HEK293T (cell line): ENCODE data around the gene HHIPL1.
"Not testable (repeated sequence)": the region's sequence is repeated elsewhere in the genome, so short reads cannot be mapped to it uniquely, and the experiment has no call there.

Experiments
- CTCF ChIA-PET: fragments of 350-600 bp; formaldehyde crosslinking; extraction: SDS; loops from one replicate; lab custom pipeline; 2021; ENCODE audit warnings: antibody characterized with exemption, inconsistent platforms; lab: Yijun Ruan, JAX
- POLR2A ChIA-PET: fragments of 350-600 bp; formaldehyde crosslinking; extraction: SDS; loops from one replicate; lab custom pipeline; 2020; ENCODE audit warnings: antibody characterized with exemption, inconsistent platforms; lab: Yijun Ruan, JAX
- DNase-seq: peaks from one replicate; pipeline ENCODE4 v3.0.0; 2012; ENCODE audit warnings: mixed read lengths; ENCODE audit errors: extremely low spot score
- ARNT ChIP-seq: fragments of 450-650 bp; IDR thresholded peaks from 2 replicates; pipeline ENCODE4 v1.6.1; 2017; ENCODE audit warnings: mild to moderate bottlenecking
- BHLHE40 ChIP-seq: fragments of 450-650 bp; IDR thresholded peaks from 2 replicates; pipeline ENCODE4 v1.6.1; 2016; ENCODE audit warnings: mild to moderate bottlenecking, moderate library complexity, borderline replicate concordance
- CTBP1 ChIP-seq: fragments of 450-650 bp; IDR thresholded peaks from 2 replicates; pipeline ENCODE4 v1.6.1; 2016; ENCODE audit warnings: borderline replicate concordance
- ELF4 ChIP-seq: fragments of 450-650 bp; IDR thresholded peaks from 2 replicates; pipeline ENCODE4 v1.6.1; 2017; ENCODE audit warnings: antibody characterized with exemption
- FOXA1 ChIP-seq: fragments of 450-650 bp; IDR thresholded peaks from 2 replicates; pipeline ENCODE4 v1.6.1; 2016; ENCODE audit warnings: mild to moderate bottlenecking
- FOXK2 ChIP-seq: fragments of 450-650 bp; IDR thresholded peaks from 2 replicates; pipeline ENCODE4 v1.6.1; 2016; ENCODE audit warnings: mild to moderate bottlenecking
- FOXM1 ChIP-seq: fragments of 450-650 bp; IDR thresholded peaks from 2 replicates; pipeline ENCODE4 v1.6.1; 2017; ENCODE audit warnings: mild to moderate bottlenecking, borderline replicate concordance
- HDGF ChIP-seq: fragments of 450-650 bp; IDR thresholded peaks from 2 replicates; pipeline ENCODE4 v1.6.1; 2017; ENCODE audit warnings: antibody characterized with exemption, borderline replicate concordance
- L3MBTL2 ChIP-seq: fragments of 450-650 bp; conservative IDR thresholded peaks from 2 replicates; pipeline ENCODE4 v1.6.1; 2016; ENCODE audit warnings: mild to moderate bottlenecking
- LEF1 ChIP-seq: fragments of 450-650 bp; IDR thresholded peaks from 2 replicates; pipeline ENCODE4 v1.6.1; 2017; ENCODE audit warnings: mild to moderate bottlenecking, borderline replicate concordance
- NFRKB ChIP-seq: fragments of 450-650 bp; IDR thresholded peaks from 2 replicates; pipeline ENCODE4 v1.6.1; 2016; ENCODE audit warnings: mild to moderate bottlenecking, moderate library complexity
- SP1 ChIP-seq: fragments of 450-650 bp; IDR thresholded peaks from 2 replicates; pipeline ENCODE4 v1.6.1; 2017
- SUZ12 ChIP-seq: fragments of 450-650 bp; IDR thresholded peaks from 2 replicates; pipeline ENCODE4 v1.6.1; 2016; ENCODE audit warnings: mild to moderate bottlenecking
- TARDBP ChIP-seq: fragments of 450-650 bp; IDR thresholded peaks from 2 replicates; pipeline ENCODE4 v1.6.1; 2016
- ZNF384 ChIP-seq: fragments of 450-650 bp; IDR thresholded peaks from 2 replicates; pipeline ENCODE4 v1.6.1; 2016
- TF ChIP-seq, protein P1 (sequence below): fragments of 450-650 bp; IDR thresholded peaks from 2 replicates; pipeline ENCODE4 v1.6.1; 2016

Gene HHIPL1

DNA sequence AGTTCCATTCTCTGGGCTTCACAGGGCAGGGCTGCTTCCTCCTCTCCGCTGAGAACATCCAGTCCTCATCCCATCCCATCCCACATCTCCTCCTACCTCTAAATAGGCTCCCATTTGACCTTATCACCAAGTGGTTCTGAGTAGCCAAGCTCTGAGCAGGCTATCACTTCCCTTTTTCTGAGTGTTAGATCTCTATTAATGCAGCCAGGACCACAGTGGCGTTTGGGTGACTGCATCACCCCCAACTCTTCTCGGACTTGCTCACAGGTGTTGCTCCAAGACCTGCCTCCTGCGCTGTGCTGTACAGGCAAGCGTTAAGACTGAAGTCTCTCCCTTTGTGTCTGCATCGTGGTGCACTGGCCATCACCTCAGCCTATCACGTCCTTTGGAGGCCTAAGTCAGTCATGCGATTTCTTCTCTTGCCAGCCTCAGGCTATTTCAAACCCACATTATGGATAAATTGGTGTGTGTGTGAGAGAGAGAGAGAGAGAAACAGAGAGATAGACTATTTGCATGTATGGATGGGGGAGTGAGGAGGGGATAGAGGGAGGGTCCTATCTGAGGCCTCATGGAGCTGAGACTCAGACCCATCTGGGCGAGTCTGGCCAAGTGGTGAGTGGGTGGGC is 12.4 kb upstream of the HHIPL1 start:
- ChIA-PET CTCF (no interaction called here), POLR2A (no interaction called here)
- no peak for TF ChIP-seq FOXK2
- TF ChIP-seq FOXM1 = no peak
- TF ChIP-seq L3MBTL2 = no peak
- TF ChIP-seq HDGF = no peak
- TF ChIP-seq SP1 = no peak
- TF ChIP-seq ELF4 = no peak
- TF ChIP-seq SUZ12 = no peak
- no peak for TF ChIP-seq BHLHE40
- TF ChIP-seq, protein P1, sequence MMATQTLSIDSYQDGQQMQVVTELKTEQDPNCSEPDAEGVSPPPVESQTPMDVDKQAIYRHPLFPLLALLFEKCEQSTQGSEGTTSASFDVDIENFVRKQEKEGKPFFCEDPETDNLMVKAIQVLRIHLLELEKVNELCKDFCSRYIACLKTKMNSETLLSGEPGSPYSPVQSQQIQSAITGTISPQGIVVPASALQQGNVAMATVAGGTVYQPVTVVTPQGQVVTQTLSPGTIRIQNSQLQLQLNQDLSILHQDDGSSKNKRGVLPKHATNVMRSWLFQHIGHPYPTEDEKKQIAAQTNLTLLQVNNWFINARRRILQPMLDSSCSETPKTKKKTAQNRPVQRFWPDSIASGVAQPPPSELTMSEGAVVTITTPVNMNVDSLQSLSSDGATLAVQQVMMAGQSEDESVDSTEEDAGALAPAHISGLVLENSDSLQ = no peak
- no peak for TF ChIP-seq CTBP1
- no peak for TF ChIP-seq NFRKB
- TF ChIP-seq FOXA1 = no peak
- no peak for TF ChIP-seq ZNF384
- TF ChIP-seq ARNT = no peak
- TF ChIP-seq TARDBP = no peak
- TF ChIP-seq LEF1 = no peak
- no peak for DNase-seq

DNA sequence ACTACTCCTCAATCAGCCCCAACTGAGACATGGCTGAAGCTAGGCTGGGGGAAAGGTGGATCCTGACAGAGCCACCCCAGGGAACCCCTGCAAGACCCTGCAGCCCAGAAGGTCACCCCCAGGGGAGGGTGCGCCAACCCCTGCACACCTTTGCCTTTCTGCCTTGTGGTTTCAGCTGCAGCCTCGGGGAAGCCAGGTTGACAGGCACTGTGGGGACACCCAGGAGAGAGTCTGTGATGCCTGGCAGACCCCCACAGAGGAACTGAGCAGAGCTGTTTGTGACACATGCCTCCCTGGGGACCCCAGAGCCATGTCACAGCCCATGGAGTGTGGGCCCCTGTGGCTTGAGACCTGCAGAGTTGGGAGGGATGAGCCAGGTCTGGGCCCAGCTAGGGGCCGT is 11.8 kb upstream of the HHIPL1 start:
- ChIA-PET CTCF (interaction anchor here (1.2 kb wide), 1 partner anchor 109 kb away, joined by 3 read pairs; no protein-coding TSS in a partner anchor), POLR2A (no interaction called here)
- TF ChIP-seq ELF4 (no peak), TARDBP (no peak), FOXA1 (no peak), BHLHE40 (no peak), FOXM1 (no peak), FOXK2 (no peak), ZNF384 (no peak)
- DNase-seq = no peak

DNA sequence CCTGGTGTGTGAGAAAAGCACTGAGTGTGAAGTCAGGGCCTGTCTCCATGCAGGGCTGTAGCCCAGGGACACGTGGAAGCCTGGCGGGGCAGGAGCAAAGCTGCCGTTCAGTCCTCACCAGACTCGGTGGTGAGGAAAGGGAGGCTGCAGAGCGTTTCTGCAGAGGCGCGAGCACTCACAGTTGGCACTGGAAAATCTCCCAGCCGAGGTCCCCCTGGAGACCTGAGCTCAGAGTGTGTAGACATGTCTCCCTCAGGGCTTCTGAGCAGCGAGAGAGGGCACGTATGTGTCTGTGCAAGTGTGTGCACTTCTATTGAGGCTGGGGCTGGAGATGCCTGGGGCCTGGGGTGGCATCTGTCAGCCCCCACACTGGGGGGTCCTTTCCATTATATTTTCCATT is 11.0 kb upstream of the HHIPL1 start:
- ChIA-PET POLR2A (no interaction called here), CTCF (interaction anchor here (1.2 kb wide), 1 partner anchor 109 kb away, joined by 3 read pairs; no protein-coding TSS in a partner anchor)
- TF ChIP-seq CTBP1 = no peak
- no peak for TF ChIP-seq TARDBP
- TF ChIP-seq L3MBTL2 = no peak
- TF ChIP-seq ARNT = no peak
- TF ChIP-seq LEF1 = no peak
- no peak for TF ChIP-seq SUZ12
- DNase-seq = no peak

DNA sequence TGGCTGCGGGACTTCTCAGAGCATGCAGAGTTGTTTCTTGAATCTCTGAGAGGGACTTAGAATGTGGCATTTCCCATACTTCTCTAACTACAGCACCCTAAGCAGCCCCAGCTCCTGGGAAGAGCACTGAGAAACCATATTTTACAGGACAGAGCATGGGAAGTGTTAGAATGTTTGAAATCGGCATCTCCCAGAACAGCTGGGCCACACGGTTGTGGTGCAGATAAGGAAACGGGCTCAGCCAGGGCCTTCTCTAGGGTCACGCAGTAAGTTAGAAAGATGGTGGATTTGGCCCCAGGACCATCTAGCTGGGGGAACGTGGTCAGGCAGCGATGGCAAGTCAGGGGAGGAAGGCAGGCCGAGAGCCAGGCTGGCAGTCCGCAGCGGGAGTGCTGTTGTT is 10.5 kb upstream of the HHIPL1 start:
- ChIA-PET CTCF (no interaction called here), POLR2A (no interaction called here)
- TF ChIP-seq FOXM1 (no peak), ARNT (no peak), FOXK2 (no peak), BHLHE40 (no peak), SUZ12 (no peak), FOXA1 (no peak), L3MBTL2 (no peak), HDGF (no peak), ELF4 (no peak), TARDBP (no peak)
- DNase-seq = no peak

DNA sequence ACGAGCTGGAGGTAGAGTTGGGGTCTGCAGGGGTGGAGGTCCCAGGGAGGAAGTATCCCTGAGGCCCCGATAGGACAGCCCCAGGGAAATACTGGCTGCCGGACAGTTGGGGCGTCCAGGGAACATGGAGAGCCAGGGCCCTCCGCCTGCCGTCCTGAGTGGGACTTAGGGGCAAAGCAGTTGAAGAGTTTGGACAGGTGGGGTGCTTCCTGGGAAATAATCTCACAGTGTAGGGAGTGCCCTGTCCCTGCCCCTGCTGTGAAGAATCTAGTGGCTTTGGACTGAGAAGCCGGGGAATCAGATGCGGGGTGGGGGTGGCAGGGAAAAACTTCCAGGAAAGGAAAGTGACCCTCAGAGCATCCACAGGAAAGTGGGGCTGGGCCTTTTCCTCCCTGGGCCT is 9.8 kb upstream of the HHIPL1 start:
- no peak for TF ChIP-seq TARDBP
- no peak for TF ChIP-seq HDGF
- TF ChIP-seq, protein P1 = no peak
- no peak for TF ChIP-seq CTBP1
- TF ChIP-seq LEF1 = no peak
- TF ChIP-seq NFRKB = no peak
- no peak for TF ChIP-seq ZNF384
- ChIA-PET POLR2A (no interaction called here), CTCF (no interaction called here)
- no peak for DNase-seq

DNA sequence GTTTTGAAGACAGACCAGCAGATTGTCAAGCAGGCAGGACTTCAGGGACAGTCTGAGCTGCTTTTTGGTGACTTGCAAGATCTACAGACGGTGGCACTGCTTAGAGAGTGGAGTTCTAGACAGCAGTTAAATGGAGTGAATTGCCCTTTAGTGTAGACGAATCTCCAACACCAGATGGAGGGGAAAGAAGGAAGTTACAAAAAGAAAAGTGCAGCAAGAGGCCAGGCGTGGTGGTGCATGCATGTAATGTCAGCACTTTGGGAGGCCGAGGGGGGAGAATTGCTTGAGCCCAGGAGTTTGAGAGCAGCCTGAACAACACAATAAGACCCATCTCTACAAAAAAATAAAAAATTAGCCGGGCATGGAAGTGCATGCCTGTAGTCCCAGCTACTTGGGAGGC is 8.4 kb upstream of the HHIPL1 start:
- ChIA-PET POLR2A (no interaction called here), CTCF (no interaction called here)
- TF ChIP-seq NFRKB (no peak), LEF1 (no peak), FOXA1 (no peak), TARDBP (no peak), HDGF (no peak)
- TF ChIP-seq, protein P1 = no peak
- no peak for DNase-seq

DNA sequence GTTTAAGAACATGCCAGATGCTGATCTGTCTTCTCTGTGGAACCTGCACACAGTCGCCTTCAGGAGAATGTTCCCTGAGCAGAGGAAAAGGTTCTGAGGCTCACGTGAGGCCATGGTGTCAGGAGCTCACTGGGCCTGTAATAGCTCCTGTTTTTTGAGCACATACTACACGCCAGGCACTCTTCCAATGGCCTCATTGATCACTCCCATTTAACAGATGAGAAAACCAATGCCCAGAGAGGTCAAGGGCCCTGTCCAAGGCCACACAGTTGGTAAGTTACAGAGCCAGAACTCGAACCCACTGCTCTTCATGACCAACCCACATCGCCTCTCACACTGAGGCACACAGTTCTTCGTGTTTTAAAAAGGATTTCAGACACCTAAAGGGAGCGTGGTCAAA is 7.3 kb upstream of the HHIPL1 start:
- POLR2A ChIA-PET = no interaction called here
- DNase-seq = no peak
- CTCF ChIA-PET = no interaction called here
- no peak for TF ChIP-seq TARDBP
- TF ChIP-seq LEF1 = no peak
- no peak for TF ChIP-seq FOXA1
- no peak for TF ChIP-seq L3MBTL2
- TF ChIP-seq CTBP1 = no peak
- no peak for TF ChIP-seq BHLHE40
- TF ChIP-seq FOXM1 = no peak
- TF ChIP-seq ZNF384 = no peak
- no peak for TF ChIP-seq HDGF

DNA sequence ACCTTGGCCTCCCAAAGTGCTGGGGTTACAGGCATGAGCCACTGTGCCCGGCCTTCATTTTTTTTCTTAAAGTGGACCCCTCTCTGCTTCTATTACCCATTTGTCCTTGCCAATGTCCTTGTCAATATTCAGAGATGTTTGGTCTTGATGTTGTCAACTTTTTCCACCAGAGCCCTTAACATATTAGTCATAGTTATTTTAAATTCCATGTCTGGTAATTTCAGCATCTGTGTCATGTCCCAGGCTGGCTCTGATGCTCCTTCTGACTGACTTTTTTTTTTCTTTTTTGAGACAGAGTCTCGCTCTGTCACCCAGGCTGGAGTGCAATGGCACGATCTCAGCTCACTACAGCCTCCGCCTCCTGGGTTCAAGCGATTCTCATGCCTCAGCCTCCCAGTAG is 2.2 kb upstream of the HHIPL1 start:
- CTCF ChIA-PET, POLR2A ChIA-PET: not testable (repeated sequence)

More for the DNA sequence above, 2.2 kb upstream of the HHIPL1 start:
- DNase-seq = not testable (repeated sequence)
